GM18502 (cell line): ENCODE data around the gene CCBE1.
"Not testable (repeated sequence)": the region's sequence is repeated elsewhere in the genome, so short reads cannot be mapped to it uniquely, and the experiment has no call there.

Source experiments
- ATAC-seq: cut with Tn5 transposase; IDR thresholded peaks from one replicate; pipeline ENCODE4 v1.9.1; 2021; ENCODE audit warnings: mild to moderate bottlenecking; ENCODE audit not compliant: unreplicated experiment, poor library complexity

The CCBE1 gene

DNA sequence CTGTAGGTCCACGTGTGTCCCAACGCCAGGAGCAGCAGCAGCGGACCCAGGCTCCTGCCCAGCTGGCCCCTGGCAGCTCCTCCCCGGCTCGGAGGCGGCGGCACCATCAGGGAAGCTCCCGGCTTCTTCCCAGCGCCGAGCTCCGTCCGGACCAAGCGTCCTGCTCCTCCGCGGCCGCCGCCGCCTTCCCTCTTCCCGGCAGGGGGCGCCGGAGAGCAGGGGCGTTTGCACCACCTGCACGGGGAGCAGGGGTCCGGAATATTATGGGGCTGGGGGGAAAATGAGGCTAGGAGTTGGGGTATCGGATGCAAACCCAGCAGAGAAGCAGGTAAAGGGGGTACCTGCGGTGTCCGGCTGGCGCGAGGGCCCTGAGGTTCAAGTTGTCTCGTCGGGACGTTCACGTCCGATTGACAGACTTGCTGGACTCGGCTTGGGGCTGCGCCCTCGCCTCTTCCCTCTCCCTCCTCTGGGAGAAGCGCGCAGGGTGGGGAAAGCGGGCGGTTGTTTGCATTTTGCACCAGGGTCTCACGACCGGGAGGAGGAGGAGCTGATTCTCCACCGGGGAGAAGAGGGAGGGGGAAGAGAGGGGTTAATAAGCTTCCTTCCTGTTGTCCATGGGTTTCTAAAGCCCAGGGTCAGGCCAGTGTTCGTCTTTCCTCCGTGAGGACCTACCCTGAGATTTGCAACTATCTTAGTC, at the start of gene CCBE1:
Gene CCBE1 (minus strand): TSS at position 188 of the 697 bp plus-strand sequence.
- peak; percentile 63 for ATAC-seq

DNA sequence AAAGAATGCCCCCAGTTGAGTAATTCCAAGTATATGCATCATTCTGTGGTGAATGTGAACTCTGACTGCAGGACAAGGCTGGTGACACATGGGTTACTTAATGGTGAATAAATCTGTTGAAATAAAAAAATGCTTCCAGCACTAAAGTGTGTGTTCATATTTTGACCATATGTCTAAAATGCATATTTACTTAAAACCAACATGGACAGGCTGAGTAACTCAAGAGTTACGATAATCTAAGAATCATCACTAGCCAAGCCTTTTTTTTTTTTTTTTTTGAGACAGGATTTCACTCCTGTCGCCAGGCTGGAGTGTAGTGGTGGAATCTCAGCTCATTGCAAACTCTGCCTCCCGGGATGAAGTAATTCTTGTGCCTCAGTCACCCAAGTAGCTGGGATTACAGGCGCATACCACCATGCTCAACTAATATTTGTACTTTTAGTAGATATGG, 47.1 kb upstream of the CCBE1 start:
- no peak for ATAC-seq

- no peak for ATAC-seq
Observed at GRCh38 chr18:59743566-59743965, 46.3 kb upstream of the CCBE1 start.

DNA sequence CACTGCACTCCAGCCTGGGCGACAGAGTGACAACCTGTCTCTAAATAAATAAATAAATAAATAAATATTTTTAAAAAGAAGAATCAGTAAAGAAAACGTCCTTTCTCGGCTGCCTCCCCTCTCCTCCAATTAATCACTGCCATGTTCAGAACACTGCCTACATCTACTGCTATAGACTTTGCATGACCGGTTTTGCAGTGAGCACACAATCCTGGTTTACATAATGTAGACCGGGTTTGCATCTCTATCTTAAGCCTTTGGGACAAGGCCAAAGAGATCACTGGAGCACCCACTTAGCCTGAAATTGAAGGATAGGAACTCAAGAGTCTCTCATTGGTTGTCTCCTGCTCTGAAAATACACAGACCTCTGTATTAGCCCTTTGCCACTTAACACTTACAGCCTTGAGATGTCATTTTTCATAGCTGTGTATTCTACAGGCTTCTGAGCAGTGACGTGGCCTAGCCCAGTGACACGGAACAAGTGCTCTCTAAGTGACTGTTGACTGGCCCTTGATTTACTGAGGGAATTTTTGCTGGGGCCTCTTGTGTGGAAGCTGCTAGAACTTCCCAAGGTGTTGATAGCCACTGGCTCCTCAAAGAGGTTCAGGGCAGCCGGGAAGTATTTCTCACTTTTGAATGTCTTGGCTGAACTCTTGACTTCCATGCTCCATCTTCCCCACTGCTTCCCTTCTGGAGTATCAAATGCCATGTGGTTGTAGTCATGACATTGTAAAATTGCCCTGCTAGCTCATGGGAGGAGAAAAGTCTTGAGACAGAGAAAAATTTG, 45.3 kb upstream of the CCBE1 start:
- no peak for ATAC-seq

GRCh38 chr18:59740141-59740540, 42.9 kb upstream of the CCBE1 start:
- no peak for ATAC-seq

DNA sequence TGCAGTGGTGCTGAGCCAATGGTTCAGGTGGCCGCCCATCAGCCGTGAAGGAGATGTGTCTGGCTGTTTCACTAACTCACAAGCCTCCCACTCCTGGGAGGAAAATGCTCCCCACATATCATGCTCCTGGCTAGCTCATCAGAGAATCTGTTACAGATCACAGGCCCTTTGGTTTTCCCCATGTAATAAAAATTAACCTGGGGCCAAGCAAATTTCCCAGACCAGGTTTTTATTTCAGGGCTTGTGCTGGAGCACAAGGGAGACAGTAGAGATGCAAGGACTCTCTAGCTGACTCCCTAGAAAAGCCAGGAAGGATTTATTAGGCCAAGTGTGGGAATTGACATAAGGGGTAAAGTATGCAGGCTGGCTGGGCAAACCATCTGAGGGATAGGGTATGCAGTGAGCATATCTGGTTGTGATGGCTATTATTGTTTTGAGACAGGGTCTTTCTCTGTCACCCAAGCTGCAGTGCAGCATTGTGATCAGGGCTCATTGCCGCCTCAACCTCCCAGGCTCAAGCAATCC, 40.6 kb upstream of the CCBE1 start:
- no peak for ATAC-seq

GRCh38 chr18:59737335-59737734, 40.1 kb upstream of the CCBE1 start:
- ATAC-seq, result not testable (repeated sequence)

DNA sequence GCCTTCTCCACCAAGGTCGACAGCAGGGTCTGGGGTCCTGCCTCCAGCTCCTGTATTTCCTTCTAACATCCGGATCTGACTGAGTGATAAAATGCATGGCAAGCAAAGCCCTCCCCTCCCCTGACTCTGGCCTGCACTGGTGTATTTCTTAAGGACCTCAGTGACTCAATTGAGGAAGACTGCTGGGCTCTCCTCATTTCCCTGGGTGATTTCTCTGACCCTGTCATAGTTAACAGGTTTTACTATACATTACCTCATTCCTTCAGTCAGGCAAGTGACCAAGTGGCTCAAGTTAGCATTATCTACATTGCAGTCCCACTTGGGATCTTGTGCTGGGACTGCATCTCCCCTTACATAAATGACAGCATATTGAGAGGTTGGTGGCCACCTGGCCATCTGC, 38.8 kb upstream of the CCBE1 start:
- ATAC-seq, result no peak

- ATAC-seq, result no peak
Observed at GRCh38 chr18:59735269-59735860, 38.1 kb upstream of the CCBE1 start.

DNA sequence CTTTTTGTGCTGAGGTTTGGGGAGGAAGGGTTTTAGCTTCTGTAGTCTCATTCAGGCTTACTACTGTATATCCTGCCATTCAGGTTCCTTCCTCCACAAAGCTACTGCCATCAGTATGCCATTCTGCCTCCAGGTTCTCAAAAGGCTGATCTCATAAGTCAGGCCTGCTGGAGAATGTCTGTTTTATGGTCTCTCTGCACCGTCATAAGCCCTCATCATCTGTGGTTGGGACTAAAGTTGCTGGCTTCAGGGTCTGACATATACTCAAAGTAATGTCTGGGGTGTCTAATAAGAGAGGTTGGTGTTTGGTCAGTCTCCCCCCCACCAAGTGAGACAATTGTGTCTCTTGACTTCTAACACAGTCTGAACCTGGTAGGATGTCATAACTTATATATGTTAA, 36.2 kb upstream of the CCBE1 start:
- no peak for ATAC-seq

- no peak for ATAC-seq
Observed at GRCh38 chr18:59730896-59731295, 33.7 kb upstream of the CCBE1 start.

GRCh38 chr18:59729781-59730180, 32.6 kb upstream of the CCBE1 start:
- ATAC-seq, result no peak

DNA sequence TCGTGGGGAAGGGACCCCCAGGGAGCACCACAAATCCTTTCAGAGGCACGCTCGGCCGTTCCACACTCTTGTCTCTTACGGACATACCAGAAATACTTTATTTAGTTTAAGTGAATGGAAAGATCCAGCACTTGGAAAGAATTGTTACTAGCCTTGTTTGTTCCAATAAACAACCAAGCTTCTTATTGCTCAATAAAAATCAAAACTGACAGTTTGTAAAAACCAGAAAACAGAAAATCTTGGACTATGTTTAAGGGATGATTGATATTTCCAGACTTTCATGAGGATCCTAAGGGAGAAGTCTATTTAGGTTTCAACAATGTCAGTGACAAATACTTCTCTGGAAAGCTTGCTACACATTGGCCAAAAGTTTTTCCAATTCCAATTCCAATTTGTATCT, 31.6 kb upstream of the CCBE1 start:
- ATAC-seq, result no peak

DNA sequence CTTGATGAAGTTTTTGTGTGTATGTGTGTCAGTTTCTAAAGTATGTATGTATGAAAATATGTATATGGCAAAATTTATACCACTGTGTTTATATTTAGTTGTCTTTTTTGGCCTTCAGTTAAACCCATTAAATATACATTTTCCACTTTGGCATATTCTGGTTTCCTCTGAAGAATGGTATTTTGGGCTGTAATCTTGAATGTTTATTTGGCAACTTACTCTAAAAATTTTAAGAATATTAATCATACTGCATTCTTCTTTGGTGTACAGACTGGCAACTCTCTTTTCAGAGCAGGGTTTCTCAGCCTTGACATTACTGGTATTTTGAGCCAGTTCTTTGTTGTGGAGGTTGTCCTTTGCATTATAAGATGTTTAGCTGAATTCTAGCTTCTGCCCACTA, 27.9 kb upstream of the CCBE1 start:
- no peak for ATAC-seq

DNA sequence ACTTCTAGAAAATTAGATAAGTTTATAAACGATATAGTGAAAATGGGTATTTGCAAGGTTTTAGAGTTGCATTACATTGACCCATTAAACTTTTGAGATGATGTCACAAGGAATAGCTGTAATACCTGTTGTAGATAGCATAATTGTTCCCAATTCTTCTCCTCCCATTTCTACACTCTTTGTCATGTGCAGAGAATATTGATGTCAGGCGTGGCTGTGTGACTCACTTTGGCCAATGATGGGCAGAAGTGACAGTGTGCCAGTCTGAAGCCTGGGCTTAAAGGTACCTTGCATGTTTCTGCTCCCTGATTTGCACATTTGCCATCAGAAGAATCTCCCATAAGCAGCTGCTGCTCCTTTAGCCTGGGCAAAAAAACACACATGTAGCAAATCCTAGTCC, 26.9 kb upstream of the CCBE1 start:
- no peak for ATAC-seq

DNA sequence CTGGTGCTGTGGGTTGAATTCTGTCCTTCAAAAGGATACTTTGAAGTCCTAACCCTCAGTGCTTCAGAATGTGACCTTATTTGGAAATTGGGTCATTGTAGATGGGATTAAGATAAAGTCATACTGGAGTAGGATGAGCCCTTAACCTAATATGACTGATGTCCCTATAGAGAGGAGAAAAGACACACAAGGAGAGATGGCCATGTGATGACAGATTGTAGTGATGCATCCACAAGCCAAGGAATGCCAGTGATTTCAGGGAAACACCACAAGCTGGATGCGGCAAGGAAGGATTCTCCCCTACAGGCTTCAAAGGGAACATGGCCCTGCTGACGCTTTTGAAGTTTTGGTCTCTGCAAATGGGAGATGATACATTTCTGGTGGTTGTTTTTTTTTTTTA, 24.7 kb upstream of the CCBE1 start:
- ATAC-seq, result no peak

DNA sequence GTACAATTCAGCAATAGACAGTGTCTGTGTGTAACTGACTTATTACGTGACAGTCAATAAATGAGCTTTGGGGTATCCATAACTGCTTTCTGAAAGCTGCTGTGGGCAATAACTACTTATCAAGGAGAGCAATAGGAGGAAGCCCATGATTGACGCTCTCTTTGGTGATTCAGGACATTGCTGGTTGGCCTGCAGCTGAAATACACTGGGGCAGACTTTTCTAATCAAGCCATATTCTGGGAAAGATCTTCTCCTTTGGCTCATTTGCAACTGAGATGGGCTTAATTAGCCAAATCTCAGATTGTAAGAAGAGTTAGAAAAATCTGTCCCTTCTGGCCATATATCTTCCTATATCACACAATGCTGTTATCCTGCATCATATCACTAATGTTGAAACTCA, 24.0 kb upstream of the CCBE1 start:
- no peak for ATAC-seq

GRCh38 chr18:59719544-59720181, 22.4 kb upstream of the CCBE1 start:
- no peak for ATAC-seq

DNA sequence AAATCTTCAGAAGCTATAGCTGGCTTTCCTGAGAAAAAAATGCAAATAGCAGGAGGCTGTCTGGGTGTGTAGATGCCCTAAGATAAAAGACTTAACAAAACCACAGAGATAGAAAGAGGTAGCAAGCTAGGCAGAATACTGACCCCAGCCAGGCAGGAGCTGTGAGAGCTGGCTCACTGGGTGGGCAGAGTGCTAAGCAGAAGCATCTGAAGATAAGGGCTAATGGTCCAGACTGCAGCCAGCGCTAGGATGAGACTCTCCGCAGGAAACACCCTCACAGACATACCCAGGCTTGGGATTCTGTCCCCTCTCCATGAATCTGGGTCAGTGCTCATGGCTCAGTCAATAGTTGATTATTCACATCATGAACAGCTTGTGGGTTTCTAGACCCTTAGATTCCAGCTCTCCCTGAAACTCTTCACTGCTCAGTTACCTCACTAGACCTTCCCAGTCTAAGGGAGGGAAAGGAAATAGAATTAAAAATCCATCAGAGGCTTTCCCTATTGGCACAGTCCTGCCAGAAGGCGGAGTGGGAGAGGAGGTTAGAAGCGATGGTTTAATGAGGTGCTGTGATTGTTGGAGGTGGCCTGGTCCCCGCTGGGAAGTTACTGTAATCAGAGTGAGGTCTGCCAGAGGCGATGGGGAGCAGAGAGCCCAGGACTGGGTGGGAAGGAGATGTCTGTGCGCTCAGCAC, 21.4 kb upstream of the CCBE1 start:
- no peak for ATAC-seq

- no peak for ATAC-seq
Observed at GRCh38 chr18:59718108-59718463, 20.9 kb upstream of the CCBE1 start.
